Cardiac fibroblast (primary cell): ENCODE results near the gene SSBP3.

Source experiments
- DNase-seq, 2 donors: peaks; one replicate each; pipeline versions ENCODE4 v3.0.0 to v3.0.0-alpha.2; 2010; ENCODE audit warnings: low read depth in 2 of 2
- H3K4me3 ChIP-seq, 2 donors: replicated peaks in 1 of 2; 1 replicate in 1 of 2; 2 replicates in 1 of 2; pipeline ENCODE4 v1.5.1; 2011; ENCODE audit warnings: low read depth in 2 of 2, low read length in 2 of 2, mild to moderate bottlenecking in 2 of 2, moderate library complexity in 1 of 2
- TF ChIP-seq, protein P1 (sequence below): IDR thresholded peaks from one replicate; pipeline ENCODE4 v1.5.1; 2011; ENCODE audit warnings: low read depth, mild to moderate bottlenecking, low read length, inconsistent platforms

The SSBP3 gene

GRCh38 chr1:54225986-54226559 lies 180.1 kb downstream of the SSBP3 start:
- no peak overlapping the region for H3K4me3 ChIP-seq
- DNase-seq = no peak
- TF ChIP-seq, protein P1, sequence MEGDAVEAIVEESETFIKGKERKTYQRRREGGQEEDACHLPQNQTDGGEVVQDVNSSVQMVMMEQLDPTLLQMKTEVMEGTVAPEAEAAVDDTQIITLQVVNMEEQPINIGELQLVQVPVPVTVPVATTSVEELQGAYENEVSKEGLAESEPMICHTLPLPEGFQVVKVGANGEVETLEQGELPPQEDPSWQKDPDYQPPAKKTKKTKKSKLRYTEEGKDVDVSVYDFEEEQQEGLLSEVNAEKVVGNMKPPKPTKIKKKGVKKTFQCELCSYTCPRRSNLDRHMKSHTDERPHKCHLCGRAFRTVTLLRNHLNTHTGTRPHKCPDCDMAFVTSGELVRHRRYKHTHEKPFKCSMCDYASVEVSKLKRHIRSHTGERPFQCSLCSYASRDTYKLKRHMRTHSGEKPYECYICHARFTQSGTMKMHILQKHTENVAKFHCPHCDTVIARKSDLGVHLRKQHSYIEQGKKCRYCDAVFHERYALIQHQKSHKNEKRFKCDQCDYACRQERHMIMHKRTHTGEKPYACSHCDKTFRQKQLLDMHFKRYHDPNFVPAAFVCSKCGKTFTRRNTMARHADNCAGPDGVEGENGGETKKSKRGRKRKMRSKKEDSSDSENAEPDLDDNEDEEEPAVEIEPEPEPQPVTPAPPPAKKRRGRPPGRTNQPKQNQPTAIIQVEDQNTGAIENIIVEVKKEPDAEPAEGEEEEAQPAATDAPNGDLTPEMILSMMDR = no peak

- H3K4me3 ChIP-seq = no peak overlapping the region
- no peak for DNase-seq
- TF ChIP-seq, protein P1 = no peak
These were observed 180.8 kb downstream of the SSBP3 start for GRCh38 chr1:54225378-54225777.

DNA sequence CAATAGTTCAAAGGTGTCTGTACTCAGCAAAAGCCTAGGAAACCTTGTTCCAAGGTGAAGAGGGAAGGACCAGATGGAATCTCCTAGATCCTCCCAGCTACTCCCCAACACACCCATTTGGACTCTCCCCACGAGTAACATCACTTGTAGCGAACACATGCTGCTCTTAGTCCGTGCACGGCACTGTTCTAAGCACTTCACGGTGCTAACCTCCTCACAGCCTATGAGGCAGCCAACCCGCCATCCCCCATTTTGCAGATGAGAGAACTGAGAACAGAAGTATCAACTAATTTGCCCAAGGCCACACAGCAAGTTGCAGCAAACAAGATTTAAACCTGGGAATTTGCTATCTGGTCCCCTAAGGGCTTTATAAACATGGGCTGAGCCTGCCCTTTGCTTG lies 182.0 kb downstream of the SSBP3 start:
- DNase-seq = no peak
- no peak overlapping the region for H3K4me3 ChIP-seq
- TF ChIP-seq, protein P1 = no peak

DNA sequence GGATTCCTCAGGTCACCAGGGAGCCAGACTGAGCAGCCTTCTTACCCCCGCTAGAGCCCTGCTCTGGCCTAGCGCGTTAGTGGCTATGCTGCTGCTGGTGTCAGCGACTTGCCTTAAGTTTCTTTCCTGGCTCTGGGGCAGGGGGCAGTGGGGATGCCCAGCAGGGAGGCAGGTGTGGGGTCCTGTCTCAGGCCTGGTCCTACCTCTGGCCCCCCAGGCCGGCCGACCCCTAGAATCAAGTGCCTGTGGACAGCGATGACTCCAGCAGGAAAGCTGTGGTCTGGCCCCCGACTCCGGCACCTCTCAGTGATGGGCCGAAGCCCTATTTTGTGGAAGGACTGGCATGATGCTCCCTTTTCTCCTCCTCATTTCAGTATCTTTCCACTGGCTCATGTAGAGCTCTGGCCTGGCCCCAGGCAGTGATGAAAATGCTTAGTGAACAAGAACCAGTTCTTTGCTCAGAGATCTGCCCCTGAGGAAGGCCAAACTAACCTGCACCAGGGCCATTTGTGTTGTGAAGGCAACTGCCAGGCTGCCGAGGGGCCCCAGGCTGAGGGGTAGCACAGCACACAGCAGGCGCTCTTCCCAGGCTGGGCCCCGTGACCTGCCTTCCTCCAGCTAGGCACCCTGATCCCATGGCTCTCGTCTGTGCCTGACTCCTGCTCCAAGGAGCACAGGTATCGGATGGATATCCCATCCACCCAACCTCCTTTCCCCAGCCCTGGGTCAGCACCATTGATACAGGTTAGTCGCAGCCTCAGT lies 182.6 kb downstream of the SSBP3 start:
- no peak overlapping the region for H3K4me3 ChIP-seq
- TF ChIP-seq, protein P1 = no peak
- DNase-seq = no peak

DNA sequence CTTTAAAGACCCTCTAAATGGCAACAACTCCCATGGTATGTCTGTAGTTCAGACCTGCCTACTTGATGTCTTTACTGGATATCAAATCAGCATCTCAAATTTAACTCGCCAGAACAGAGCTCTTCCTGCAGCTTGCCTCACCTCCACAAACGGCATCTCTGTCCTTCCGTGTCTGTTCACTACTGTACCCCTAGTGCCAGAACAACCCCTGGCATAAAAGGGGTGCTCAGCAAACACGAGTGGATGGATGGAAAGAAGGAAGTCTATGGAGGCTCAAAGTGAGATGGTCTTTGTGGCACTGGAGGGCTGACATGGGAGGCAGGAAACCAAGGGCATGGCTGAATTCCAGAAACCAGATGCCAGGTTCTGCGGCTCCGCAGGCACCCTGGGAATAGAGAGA lies 183.5 kb downstream of the SSBP3 start:
- TF ChIP-seq, protein P1 = no peak
- H3K4me3 ChIP-seq = no peak overlapping the region
- no peak for DNase-seq

DNA sequence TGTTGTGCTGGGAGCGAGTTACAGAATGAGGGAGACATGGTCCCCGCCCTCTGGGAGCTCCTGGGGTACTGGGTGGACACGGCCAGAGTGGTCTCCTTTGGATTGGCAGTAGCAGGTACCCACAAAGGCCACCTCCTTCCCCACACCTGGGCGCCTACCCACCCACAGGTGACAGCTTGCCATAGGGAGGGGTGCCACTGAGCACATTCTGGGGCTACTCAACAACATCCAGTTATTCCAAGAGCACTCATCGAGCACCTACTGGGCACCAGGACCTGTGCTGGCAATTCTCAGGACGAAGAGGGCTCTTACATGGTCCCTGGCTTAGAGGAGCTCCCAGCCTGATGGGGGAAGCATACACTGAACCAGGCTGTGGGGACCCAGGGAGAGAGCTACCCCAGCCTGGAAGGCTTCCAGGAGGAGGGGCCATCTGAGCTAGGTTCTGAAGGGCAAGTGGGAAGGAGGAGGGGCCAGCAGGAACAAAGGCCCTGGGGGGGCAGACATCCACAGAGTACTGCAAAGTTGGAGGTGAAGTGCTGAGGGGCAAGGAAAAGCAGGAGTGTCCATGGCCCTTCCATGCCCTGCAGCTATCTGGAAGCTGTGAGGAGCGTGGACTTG lies 184.2 kb downstream of the SSBP3 start:
- no peak for DNase-seq
- TF ChIP-seq, protein P1 = no peak
- H3K4me3 ChIP-seq = no peak overlapping the region
